Measurements from ENCODE around the gene DNAJB6.

Gene DNAJB6

GRCh38 chr7:157336383-157337315, at the start of gene DNAJB6:
Gene DNAJB6, plus strand, starts transcription at chr7:157337004. Its CDS starts 21,569 bp downstream, at chr7:157358573.
- TF ChIP-seq EZH2 (IDR thresholded peaks at IDR 0.05; ENCODE audit: borderline replicate concordance, low read depth, low read length, severe bottlenecking), result no peak
- TF ChIP-seq CTCF (IDR thresholded peaks at IDR 0.05; ENCODE audit: borderline replicate concordance, extremely low read depth, low read length, poor library complexity, severe bottlenecking), result no peak
- peak within 1 kb of the TSS; percentile 86 for H2AFZ ChIP-seq (ENCODE audit: low read depth, low read length)
- ATAC-seq (ENCODE audit: insufficient read depth, low read depth), result peak; percentile 80
- peak within 1 kb of the TSS; percentile 95 for H3K4me2 ChIP-seq (ENCODE audit: insufficient read depth, low read length)
- H3K36me3 ChIP-seq (ENCODE audit: insufficient read depth, low read length), result peaks cover 25% of the 10 kb centered on the region
- peaks cover 49% of the 10 kb centered on the region for H3K4me1 ChIP-seq (ENCODE audit: insufficient read depth, low read length)
- peak within 1 kb of the TSS; percentile 84 for H3K27ac ChIP-seq (ENCODE audit: low read length)
- H3K4me3 ChIP-seq (ENCODE audit: low read depth in 1 of 2, low read length in 2 of 2), result peak within 1 kb of the TSS; percentile 91 to 97
- H3K9me3 ChIP-seq (ENCODE audit: insufficient read depth, low read length, severe bottlenecking), result no peaks in the 10 kb centered on the region
- H3K79me2 ChIP-seq (ENCODE audit: insufficient read depth, low read length), result peaks cover 53% of the 10 kb centered on the region
- no peaks in the 10 kb centered on the region for H3K27me3 ChIP-seq (ENCODE audit: insufficient read depth, low read length, poor library complexity)
- H3K9ac ChIP-seq (ENCODE audit: low read depth, low read length), result peak within 1 kb of the TSS; percentile 88
- DNase-seq, result peak; percentile 95
- peaks cover 43% of the 10 kb centered on the region for H4K20me1 ChIP-seq (ENCODE audit: insufficient read depth, low read length)

- Histone ChIP-seq H3K4me1 (ENCODE audit: insufficient read depth, low read length) (no peaks in the 10 kb centered on the region), H3K27me3 (ENCODE audit: insufficient read depth, low read length, poor library complexity) (no peaks in the 10 kb centered on the region), H3K9me3 (ENCODE audit: insufficient read depth, low read length, severe bottlenecking) (no peaks in the 10 kb centered on the region), H3K27ac (ENCODE audit: low read length) (no peak overlapping the region), H2AFZ (ENCODE audit: low read depth, low read length) (no peak overlapping the region), H3K9ac (ENCODE audit: low read depth, low read length) (no peak overlapping the region), H3K79me2 (ENCODE audit: insufficient read depth, low read length) (no peaks in the 10 kb centered on the region), H4K20me1 (ENCODE audit: insufficient read depth, low read length) (no peaks in the 10 kb centered on the region), H3K36me3 (ENCODE audit: insufficient read depth, low read length) (no peaks in the 10 kb centered on the region), H3K4me2 (ENCODE audit: insufficient read depth, low read length) (no peak overlapping the region), H3K4me3 (ENCODE audit: low read depth in 1 of 2, low read length in 2 of 2) (no peak overlapping the region)
- TF ChIP-seq CTCF (IDR thresholded peaks at IDR 0.05; ENCODE audit: borderline replicate concordance, extremely low read depth, low read length, poor library complexity, severe bottlenecking), result no peak
- TF ChIP-seq EZH2 (IDR thresholded peaks at IDR 0.05; ENCODE audit: borderline replicate concordance, low read depth, low read length, severe bottlenecking), result no peak
- DNase-seq, result no peak
- ATAC-seq (ENCODE audit: insufficient read depth, low read depth), result no peak
These were observed 45.3 kb upstream of the DNAJB6 start for GRCh38 chr7:157291404-157292080.

- TF ChIP-seq CTCF (IDR thresholded peaks at IDR 0.05; ENCODE audit: borderline replicate concordance, extremely low read depth, low read length, poor library complexity, severe bottlenecking) (no peak), EZH2 (IDR thresholded peaks at IDR 0.05; ENCODE audit: borderline replicate concordance, low read depth, low read length, severe bottlenecking) (no peak)
These were observed 44.5 kb upstream of the DNAJB6 start for GRCh38 chr7:157292258-157292657.

More at GRCh38 chr7:157292258-157292657, 44.5 kb upstream of the DNAJB6 start:
- Histone ChIP-seq H3K4me3 (ENCODE audit: low read depth in 1 of 2, low read length in 2 of 2) (no peak overlapping the region), H3K27ac (ENCODE audit: low read length) (no peak overlapping the region), H3K4me1 (ENCODE audit: insufficient read depth, low read length) (no peaks in the 10 kb centered on the region), H3K9me3 (ENCODE audit: insufficient read depth, low read length, severe bottlenecking) (no peaks in the 10 kb centered on the region), H3K79me2 (ENCODE audit: insufficient read depth, low read length) (no peaks in the 10 kb centered on the region), H3K36me3 (ENCODE audit: insufficient read depth, low read length) (no peaks in the 10 kb centered on the region), H3K27me3 (ENCODE audit: insufficient read depth, low read length, poor library complexity) (no peaks in the 10 kb centered on the region), H3K4me2 (ENCODE audit: insufficient read depth, low read length) (no peak overlapping the region), H2AFZ (ENCODE audit: low read depth, low read length) (no peak overlapping the region), H4K20me1 (ENCODE audit: insufficient read depth, low read length) (no peaks in the 10 kb centered on the region), H3K9ac (ENCODE audit: low read depth, low read length) (no peak overlapping the region)
- ATAC-seq (ENCODE audit: insufficient read depth, low read depth) (no peak), DNase-seq (no peak)
